Gastroesophageal sphincter (tissue), 3 donors: Measurements from ENCODE around the gene USP15.

Experiments
- CTCF ChIP-seq, 4 experiments: fragments of 200-600 bp in 2 of 4; fragments of 450-650 bp in 2 of 4; sonication (generic) in 1 of 4; IDR thresholded peaks; one replicate each; pipeline ENCODE4 v1.5.1; 2017 to 2019; ENCODE audit warnings: antibody characterized with exemption in 4 of 4, mild to moderate bottlenecking in 2 of 4, moderate library complexity in 2 of 4
- POLR2AphosphoS5 ChIP-seq: sonication (generic); formaldehyde crosslinking; IDR thresholded peaks from one replicate; pipeline ENCODE4 v1.6.1; 2017; ENCODE audit warnings: antibody characterized with exemption

DNA sequence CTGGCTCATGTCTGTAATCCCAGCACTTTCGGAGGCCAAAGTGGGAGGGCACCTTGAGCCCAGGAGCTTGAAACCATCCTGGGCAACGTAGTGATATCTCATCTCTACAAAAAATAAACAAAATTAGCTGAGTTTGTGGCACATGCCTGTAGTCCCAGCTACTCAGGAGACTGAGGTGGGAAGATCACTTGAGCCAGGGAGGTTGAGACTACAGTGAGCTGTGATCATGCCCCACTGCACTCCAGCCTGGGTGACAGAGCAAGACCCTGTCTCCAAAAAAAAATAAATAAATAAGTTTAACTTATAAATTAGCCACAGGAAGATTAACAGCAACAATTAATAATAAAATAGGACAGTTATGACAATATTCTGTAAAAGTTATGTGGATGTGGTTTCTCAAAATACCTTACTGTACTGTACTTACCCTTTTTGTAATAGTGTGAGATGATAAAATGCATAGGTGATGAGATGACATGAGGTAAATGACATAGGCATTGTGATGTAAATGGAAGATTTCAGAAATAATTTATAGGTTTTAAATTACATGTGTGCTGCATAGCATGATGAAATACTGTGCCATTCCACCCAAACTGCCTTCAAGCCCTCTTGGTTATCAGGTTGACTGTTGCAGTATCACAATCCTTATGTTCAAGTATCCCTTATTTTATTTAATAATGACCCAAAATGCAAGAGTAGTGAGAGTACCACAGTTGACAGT is 22.0 kb downstream of the USP15 start:
- no peak for TF ChIP-seq POLR2AphosphoS5
- TF ChIP-seq CTCF (IDR thresholded peaks at IDR 0.05), result no peak
